ENCODE measurements around the gene SF3A1. TPM values are rescaled to one million over a fixed set of nuclear protein-coding genes. Genes with fewer than 3 reads are reported as not detected.

The SF3A1 gene
- total RNA-seq, 2 donors from 2014 or later: 56.7 to 77.0 TPM

- TF ChIP-seq, protein P1, sequence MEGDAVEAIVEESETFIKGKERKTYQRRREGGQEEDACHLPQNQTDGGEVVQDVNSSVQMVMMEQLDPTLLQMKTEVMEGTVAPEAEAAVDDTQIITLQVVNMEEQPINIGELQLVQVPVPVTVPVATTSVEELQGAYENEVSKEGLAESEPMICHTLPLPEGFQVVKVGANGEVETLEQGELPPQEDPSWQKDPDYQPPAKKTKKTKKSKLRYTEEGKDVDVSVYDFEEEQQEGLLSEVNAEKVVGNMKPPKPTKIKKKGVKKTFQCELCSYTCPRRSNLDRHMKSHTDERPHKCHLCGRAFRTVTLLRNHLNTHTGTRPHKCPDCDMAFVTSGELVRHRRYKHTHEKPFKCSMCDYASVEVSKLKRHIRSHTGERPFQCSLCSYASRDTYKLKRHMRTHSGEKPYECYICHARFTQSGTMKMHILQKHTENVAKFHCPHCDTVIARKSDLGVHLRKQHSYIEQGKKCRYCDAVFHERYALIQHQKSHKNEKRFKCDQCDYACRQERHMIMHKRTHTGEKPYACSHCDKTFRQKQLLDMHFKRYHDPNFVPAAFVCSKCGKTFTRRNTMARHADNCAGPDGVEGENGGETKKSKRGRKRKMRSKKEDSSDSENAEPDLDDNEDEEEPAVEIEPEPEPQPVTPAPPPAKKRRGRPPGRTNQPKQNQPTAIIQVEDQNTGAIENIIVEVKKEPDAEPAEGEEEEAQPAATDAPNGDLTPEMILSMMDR (IDR thresholded peaks at IDR 0.05): no peak
- H3K27me3 ChIP-seq (replicated peaks; ENCODE audit: insufficient read depth): no peaks in the 10 kb centered on the region
- no peak for ATAC-seq (ENCODE audit: insufficient number of reproducible peaks, low FRiP score, low read depth)
Measured at GRCh38 chr22:30358541-30358940, 1.8 kb upstream of the SF3A1 start.

DNA sequence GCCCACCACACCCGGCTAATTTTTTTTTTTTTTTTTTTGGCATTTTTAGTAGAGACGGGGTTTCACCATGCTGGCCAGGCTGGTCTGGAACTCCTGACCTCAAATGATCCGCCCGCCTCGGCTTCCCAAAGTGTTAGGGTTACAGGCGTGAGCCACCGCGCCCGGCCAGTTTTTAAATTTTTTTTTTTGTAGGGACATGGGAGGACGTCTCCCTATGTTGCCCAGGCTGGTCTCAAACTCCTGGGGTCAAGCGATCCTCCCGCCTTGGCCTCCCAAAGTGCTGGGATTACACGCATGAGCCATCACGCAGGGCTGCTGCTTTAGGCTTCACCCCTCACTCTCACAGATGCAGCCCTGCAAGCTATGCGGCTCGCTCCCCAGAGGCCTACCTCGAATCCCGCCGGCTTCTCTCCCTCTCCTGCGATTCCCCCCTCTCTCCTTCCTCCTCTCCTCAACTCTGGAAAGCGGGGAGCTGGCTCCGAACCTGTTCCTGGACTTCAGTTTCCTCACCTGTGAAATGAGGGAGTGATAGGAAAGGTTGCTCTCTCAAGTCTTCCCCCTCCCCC is 1.0 kb upstream of the SF3A1 start:
- Histone ChIP-seq H3K4me1 (ENCODE audit: control insufficient read depth in 1 of 2, low read depth in 2 of 2) (peaks cover 19 to 36% of the 10 kb centered on the region in 2 donors), H3K27me3 (replicated peaks; ENCODE audit: insufficient read depth) (no peaks in the 10 kb centered on the region), H3K27ac (no peak overlapping the region), H3K36me3 (peaks cover 3% of the 10 kb centered on the region), H3K4me3 (peak overlapping the region; percentile 85), H3K9me3 (no peaks in the 10 kb centered on the region)
- DNase-seq (ENCODE audit: low spot score) (no peak), ATAC-seq (ENCODE audit: insufficient number of reproducible peaks, low FRiP score, low read depth) (no peak)
- TF ChIP-seq, protein P1 (IDR thresholded peaks at IDR 0.05): no peak

More at GRCh38 chr22:30358541-30358940, 1.8 kb upstream of the SF3A1 start:
- Histone ChIP-seq H3K9me3 (no peaks in the 10 kb centered on the region), H3K4me3 (no peak overlapping the region), H3K4me1 (ENCODE audit: control insufficient read depth in 1 of 2, low read depth in 2 of 2) (peaks cover 19 to 35% of the 10 kb centered on the region in 2 donors), H3K36me3 (no peaks in the 10 kb centered on the region), H3K27ac (no peak overlapping the region)
- DNase-seq (ENCODE audit: low spot score): no peak

DNA sequence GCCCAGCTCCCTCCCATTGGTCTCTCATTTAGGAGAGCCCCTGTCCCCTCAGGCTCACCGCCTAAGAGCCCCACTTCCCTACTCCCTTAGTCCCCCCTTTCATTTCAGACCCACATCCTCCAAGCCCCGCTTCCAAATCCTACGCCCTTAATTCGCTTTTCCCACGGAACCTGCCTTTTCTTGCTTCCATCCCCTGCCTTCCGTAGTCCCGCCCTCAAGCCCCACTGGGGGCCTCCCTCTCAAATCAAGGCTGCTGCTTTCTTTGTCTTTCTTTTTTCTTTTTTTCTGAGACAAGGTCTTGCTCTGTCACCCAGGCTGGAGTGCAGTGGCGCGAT is 509 bp upstream of the SF3A1 start:
- Histone ChIP-seq H3K4me3 (peak overlapping the region; percentile 85), H3K27ac (peak overlapping the region; percentile 95 to 97), H3K4me1 (ENCODE audit: control insufficient read depth in 1 of 2, low read depth in 2 of 2) (peaks cover 19 to 36% of the 10 kb centered on the region in 2 donors), H3K27me3 (replicated peaks; ENCODE audit: insufficient read depth) (no peaks in the 10 kb centered on the region), H3K36me3 (peaks cover 8% of the 10 kb centered on the region), H3K9me3 (no peaks in the 10 kb centered on the region)
- DNase-seq (ENCODE audit: low spot score) (no peak), ATAC-seq (ENCODE audit: insufficient number of reproducible peaks, low FRiP score, low read depth) (no peak)
- TF ChIP-seq, protein P1 (IDR thresholded peaks at IDR 0.05): no peak

GRCh38 chr22:30354644-30355043 is 2.0 kb downstream of the SF3A1 start:
- Histone ChIP-seq H3K27me3 (replicated peaks; ENCODE audit: insufficient read depth) (no peaks in the 10 kb centered on the region), H3K36me3 (peaks cover 18% of the 10 kb centered on the region), H3K9me3 (no peaks in the 10 kb centered on the region), H3K4me3 (peak overlapping the region; percentile 85), H3K4me1 (ENCODE audit: control insufficient read depth in 1 of 2, low read depth in 2 of 2) (peaks cover 19 to 36% of the 10 kb centered on the region in 2 donors), H3K27ac (no peak overlapping the region)
- ATAC-seq (ENCODE audit: insufficient number of reproducible peaks, low FRiP score, low read depth): no peak
- no peak for DNase-seq (ENCODE audit: low spot score)
- TF ChIP-seq, protein P1 (IDR thresholded peaks at IDR 0.05): no peak

- no peak for ATAC-seq (ENCODE audit: insufficient number of reproducible peaks, low FRiP score, low read depth)
- Histone ChIP-seq H3K4me3 (no peak overlapping the region), H3K9me3 (no peaks in the 10 kb centered on the region), H3K27me3 (replicated peaks; ENCODE audit: insufficient read depth) (no peaks in the 10 kb centered on the region), H3K27ac (no peak overlapping the region), H3K4me1 (ENCODE audit: control insufficient read depth in 1 of 2, low read depth in 2 of 2) (peaks cover 19 to 28% of the 10 kb centered on the region in 2 donors), H3K36me3 (peaks cover 31% of the 10 kb centered on the region)
- DNase-seq (ENCODE audit: low spot score): no peak
- TF ChIP-seq, protein P1 (IDR thresholded peaks at IDR 0.05): no peak
Measured at GRCh38 chr22:30351226-30351625, 5.5 kb downstream of the SF3A1 start.
